RWPE1 (cell line): Measurements from ENCODE around the gene ADCY5.

ENCODE experiments used
- CTCF ChIA-PET: fragments of 350-600 bp; sonication (Branson Sonifier 250); formaldehyde crosslinking; extraction: SDS; loops from one replicate; lab custom pipeline; 2021; lab: Yijun Ruan, JAX
- POLR2A ChIA-PET: fragments of 400-600 bp; formaldehyde crosslinking; extraction: SDS; loops from one replicate; lab custom pipeline; 2020; ENCODE audit warnings: antibody characterized with exemption; ENCODE audit not compliant: low non-redundant PET; lab: Yijun Ruan, JAX
- DNase-seq: peaks from one replicate; pipeline ENCODE4 v3.0.0; 2012; ENCODE audit warnings: low spot score
- H3K27ac ChIP-seq: fragments of 450-650 bp; 2 replicates; pipeline ENCODE4 v1.5.1; 2017
- CTCF ChIP-seq: fragments of 450-650 bp; conservative IDR thresholded peaks from 2 replicates; pipeline ENCODE4 v1.5.1; 2017; ENCODE audit warnings: low read depth, mild to moderate bottlenecking

Gene ADCY5

GRCh38 chr3:123350971-123351370 lies 97.9 kb downstream of the ADCY5 start:
- H3K27ac ChIP-seq = no peak overlapping the region
- no peak for TF ChIP-seq CTCF
- CTCF ChIA-PET = no interaction called here
- no peak for DNase-seq
- POLR2A ChIA-PET = no interaction called here

GRCh38 chr3:123349566-123350435 lies 99.1 kb downstream of the ADCY5 start:
- ChIA-PET POLR2A (no interaction called here), CTCF (no interaction called here)
- H3K27ac ChIP-seq = no peak overlapping the region
- DNase-seq = no peak
- no peak for TF ChIP-seq CTCF

- H3K27ac ChIP-seq = no peak overlapping the region
- POLR2A ChIA-PET = no interaction called here
- DNase-seq = no peak
- TF ChIP-seq CTCF = no peak
- CTCF ChIA-PET = no interaction called here
These were observed 99.7 kb downstream of the ADCY5 start for GRCh38 chr3:123349201-123349535.

GRCh38 chr3:123348471-123349200 lies 100.3 kb downstream of the ADCY5 start:
- CTCF ChIA-PET = no interaction called here
- POLR2A ChIA-PET = no interaction called here
- no peak overlapping the region for H3K27ac ChIP-seq
- no peak for DNase-seq
- TF ChIP-seq CTCF = no peak

GRCh38 chr3:123347691-123348264 lies 101.1 kb downstream of the ADCY5 start:
- CTCF ChIA-PET = no interaction called here
- DNase-seq = no peak
- no peak overlapping the region for H3K27ac ChIP-seq
- no peak for TF ChIP-seq CTCF
- POLR2A ChIA-PET = no interaction called here

- no peak overlapping the region for H3K27ac ChIP-seq
- ChIA-PET CTCF (interaction anchor here (1.1 kb wide), 1 partner anchor 31 kb away, joined by 6 read pairs; no protein-coding TSS in a partner anchor), POLR2A (no interaction called here)
- no peak for TF ChIP-seq CTCF
- no peak for DNase-seq
These were observed 101.7 kb downstream of the ADCY5 start for GRCh38 chr3:123347205-123347604.
